Stimulated activated CD4-positive, alpha-beta T cell treated with anti-CD3 and anti-CD28 coated beads, TNF-alpha, amount 100 ng/mL, for 24 hours (primary cell): ENCODE measurements around the gene RIOK3.
"Not testable (repeated sequence)": the region's sequence is repeated elsewhere in the genome, so short reads cannot be mapped to it uniquely, and the experiment has no call there.

Experiments
- DNase-seq, 3 experiments: peaks; one replicate each; pipeline ENCODE4 v3.0.0-alpha.2; 2020; ENCODE audit warnings: low read depth in 3 of 3

RIOK3 gene

GRCh38 chr18:23495723-23496440 lies 42.8 kb downstream of the RIOK3 start:
- no peak for DNase-seq

- DNase-seq: no peak
Observed at GRCh38 chr18:23498117-23498516, 45.0 kb downstream of the RIOK3 start.

GRCh38 chr18:23498877-23499276 lies 45.8 kb downstream of the RIOK3 start:
- DNase-seq: peak; percentile 54 to 67 (median 56)

GRCh38 chr18:23499291-23499781 lies 46.2 kb downstream of the RIOK3 start:
- DNase-seq: no peak

GRCh38 chr18:23501626-23502025 lies 48.5 kb downstream of the RIOK3 start:
- no peak for DNase-seq

GRCh38 chr18:23502516-23503037 lies 49.5 kb downstream of the RIOK3 start:
- no peak for DNase-seq

- peak; percentile 96 to 98 (median 97) for DNase-seq
Observed at GRCh38 chr18:23503038-23503962, 50.2 kb downstream of the RIOK3 start, which contains the start of gene RMC1. TSS of gene RMC1 (plus strand) at chr18:23503511. CDS start at chr18:23503619, 108 bp downstream.

GRCh38 chr18:23503963-23504344 lies 50.9 kb downstream of the RIOK3 start:
- no peak for DNase-seq

GRCh38 chr18:23504720-23505119 lies 51.6 kb downstream of the RIOK3 start:
- DNase-seq: no peak

GRCh38 chr18:23506393-23506792 lies 53.3 kb downstream of the RIOK3 start:
- DNase-seq: no peak

GRCh38 chr18:23510923-23511322 lies 57.8 kb downstream of the RIOK3 start:
- DNase-seq: not testable (repeated sequence)

GRCh38 chr18:23512216-23512615 lies 59.1 kb downstream of the RIOK3 start:
- DNase-seq: not testable (repeated sequence)

- DNase-seq: no peak
Observed at GRCh38 chr18:23512641-23513040, 59.6 kb downstream of the RIOK3 start.

- peak; percentile 54 to 73 (median 68) for DNase-seq
Observed at GRCh38 chr18:23515911-23516546, 62.9 kb downstream of the RIOK3 start.

GRCh38 chr18:23519734-23520133 lies 66.6 kb downstream of the RIOK3 start:
- DNase-seq: no peak

GRCh38 chr18:23521271-23521670 lies 68.2 kb downstream of the RIOK3 start:
- DNase-seq: no peak

- DNase-seq: no peak
Observed at GRCh38 chr18:23521907-23522306, 68.8 kb downstream of the RIOK3 start.

GRCh38 chr18:23523429-23524212 lies 70.5 kb downstream of the RIOK3 start:
- no peak for DNase-seq

GRCh38 chr18:23524213-23524707 lies 71.2 kb downstream of the RIOK3 start:
- no peak for DNase-seq

GRCh38 chr18:23526501-23527063 lies 73.5 kb downstream of the RIOK3 start:
- DNase-seq: no peak
